ENCODE results near the gene EYA4. TPM values are rescaled to one million over a fixed set of nuclear protein-coding genes. Genes with fewer than 3 reads are reported as not detected.
A peak's percentile ranks its signal among the peaks of the same experiment; 100 is the strongest.

Gene EYA4
- total RNA-seq, 1 experiment from 2014 or later = 10.0 TPM

DNA sequence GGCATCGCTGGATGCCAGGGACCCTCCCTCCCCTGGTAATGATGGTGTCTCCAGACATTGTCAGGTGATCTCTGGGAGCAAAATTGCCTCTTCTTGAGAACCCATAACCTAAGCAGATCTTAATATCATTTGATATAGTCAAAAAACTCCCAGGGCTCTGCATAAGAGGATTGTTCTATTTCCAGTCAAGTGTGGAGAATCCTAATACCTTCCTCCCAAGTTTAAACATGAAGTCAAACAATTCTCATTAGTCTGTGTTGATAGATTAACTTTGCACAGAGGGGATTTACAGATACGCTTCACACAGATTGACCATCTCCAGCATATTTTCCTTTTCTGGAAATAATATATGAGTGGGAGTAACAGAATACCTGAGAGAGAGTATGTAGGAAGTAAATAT lies 10.5 kb downstream of the EYA4 start:
- intact Hi-C loops (cut with micrococcal nuclease) = no loop called here
- DNase-seq (no peak), ATAC-seq (no peak)
- Histone ChIP-seq H3K79me2 (ENCODE audit: low read length) (peaks cover 82% of the 10 kb centered on the region), H2AFZ (ENCODE audit: low read length) (no peak overlapping the region), H3K9me2 (replicated peaks; ENCODE audit: low read length) (no peaks in the 10 kb centered on the region), H3K36me3 (ENCODE audit: low read depth, low read length) (no peaks in the 10 kb centered on the region), H3K9ac (ENCODE audit: low read length) (no peak overlapping the region), H3K4me2 (ENCODE audit: low read length) (no peak overlapping the region), H3K27me3 (ENCODE audit: low read length) (no peaks in the 10 kb centered on the region), H4K20me1 (ENCODE audit: low read length) (no peaks in the 10 kb centered on the region), H3F3A (ENCODE audit: low read length, unreplicated experiment) (no peaks in the 10 kb centered on the region), H3K9me3 (ENCODE audit: low read length) (no peaks in the 10 kb centered on the region), H3K4me3 (ENCODE audit: low read length) (no peak overlapping the region), H3K4me1 (ENCODE audit: insufficient read depth, low read length) (peaks cover 58% of the 10 kb centered on the region), H3K27ac (ENCODE audit: low read length) (no peak overlapping the region)
- no TSS peak for BruUV-seq (replicated peaks)
- POLR2A ChIA-PET (ENCODE audit: unreplicated experiment) = no interaction called here
- TF ChIP-seq EZH2 (IDR thresholded peaks at IDR 0.05; ENCODE audit: low read length, unreplicated experiment) (no peak), EZH2phosphoT487 (IDR thresholded peaks at IDR 0.05; ENCODE audit: borderline replicate concordance, low read length) (no peak)
- TF ChIP-seq, protein P1, sequence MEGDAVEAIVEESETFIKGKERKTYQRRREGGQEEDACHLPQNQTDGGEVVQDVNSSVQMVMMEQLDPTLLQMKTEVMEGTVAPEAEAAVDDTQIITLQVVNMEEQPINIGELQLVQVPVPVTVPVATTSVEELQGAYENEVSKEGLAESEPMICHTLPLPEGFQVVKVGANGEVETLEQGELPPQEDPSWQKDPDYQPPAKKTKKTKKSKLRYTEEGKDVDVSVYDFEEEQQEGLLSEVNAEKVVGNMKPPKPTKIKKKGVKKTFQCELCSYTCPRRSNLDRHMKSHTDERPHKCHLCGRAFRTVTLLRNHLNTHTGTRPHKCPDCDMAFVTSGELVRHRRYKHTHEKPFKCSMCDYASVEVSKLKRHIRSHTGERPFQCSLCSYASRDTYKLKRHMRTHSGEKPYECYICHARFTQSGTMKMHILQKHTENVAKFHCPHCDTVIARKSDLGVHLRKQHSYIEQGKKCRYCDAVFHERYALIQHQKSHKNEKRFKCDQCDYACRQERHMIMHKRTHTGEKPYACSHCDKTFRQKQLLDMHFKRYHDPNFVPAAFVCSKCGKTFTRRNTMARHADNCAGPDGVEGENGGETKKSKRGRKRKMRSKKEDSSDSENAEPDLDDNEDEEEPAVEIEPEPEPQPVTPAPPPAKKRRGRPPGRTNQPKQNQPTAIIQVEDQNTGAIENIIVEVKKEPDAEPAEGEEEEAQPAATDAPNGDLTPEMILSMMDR (conservative IDR thresholded peaks at IDR 0.05; ENCODE audit: low read depth, low read length) = no peak
- CTCF ChIA-PET = no interaction called here

DNA sequence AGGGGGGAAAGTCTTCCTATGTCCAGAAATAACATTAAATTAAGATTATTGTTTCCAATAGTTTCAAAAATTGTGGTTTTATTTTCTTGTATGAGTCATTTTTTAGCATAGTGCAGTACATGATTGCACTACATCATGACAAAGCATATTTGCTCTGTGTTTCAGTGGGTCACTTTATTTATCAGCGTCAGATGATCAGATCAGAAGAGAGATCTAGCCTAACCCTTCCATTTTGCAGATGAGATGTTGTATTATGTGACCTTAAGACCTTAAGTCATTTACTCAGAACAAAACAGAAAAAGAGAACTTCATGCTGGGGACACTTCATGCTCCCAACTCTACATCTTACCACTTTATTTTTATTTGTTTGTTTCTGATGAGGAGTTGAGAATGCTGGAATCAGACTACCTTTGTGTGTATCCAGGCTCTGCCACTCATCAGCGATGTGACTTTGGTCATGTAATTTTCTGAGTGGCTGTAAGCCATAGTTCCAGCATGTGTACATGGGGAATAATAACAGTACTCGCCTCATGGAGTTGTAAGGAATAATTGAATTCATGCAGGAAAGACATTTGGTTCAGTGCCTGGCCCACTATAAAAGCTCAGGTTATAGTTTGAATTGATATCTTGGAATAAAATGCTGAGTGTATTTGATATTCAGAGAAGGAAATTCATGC lies 13.5 kb downstream of the EYA4 start:
- Histone ChIP-seq H3K79me2 (ENCODE audit: low read length) (peaks cover 77% of the 10 kb centered on the region), H3K27ac (ENCODE audit: low read length) (peak overlapping the region; percentile 79), H3K9me2 (replicated peaks; ENCODE audit: low read length) (no peaks in the 10 kb centered on the region), H3K4me1 (ENCODE audit: insufficient read depth, low read length) (peaks cover 36% of the 10 kb centered on the region), H3K27me3 (ENCODE audit: low read length) (no peaks in the 10 kb centered on the region), H3K9me3 (ENCODE audit: low read length) (no peaks in the 10 kb centered on the region), H3K9ac (ENCODE audit: low read length) (peak overlapping the region; percentile 31; the same call in 1 of the 2 replicates), H3K4me2 (ENCODE audit: low read length) (peak overlapping the region; percentile 47), H3K4me3 (ENCODE audit: low read length) (no peak overlapping the region), H2AFZ (ENCODE audit: low read length) (no peak overlapping the region), H3K36me3 (ENCODE audit: low read depth, low read length) (no peaks in the 10 kb centered on the region), H4K20me1 (ENCODE audit: low read length) (no peaks in the 10 kb centered on the region), H3F3A (ENCODE audit: low read length, unreplicated experiment) (no peaks in the 10 kb centered on the region)
- intact Hi-C loops (cut with micrococcal nuclease) = no loop called here
- POLR2A ChIA-PET (ENCODE audit: unreplicated experiment) = no interaction called here
- peak; percentile 90 for ATAC-seq
- TF ChIP-seq EZH2phosphoT487 (IDR thresholded peaks at IDR 0.05; ENCODE audit: borderline replicate concordance, low read length) (no peak), EZH2 (IDR thresholded peaks at IDR 0.05; ENCODE audit: low read length, unreplicated experiment) (no peak)
- TF ChIP-seq, protein P1 (conservative IDR thresholded peaks at IDR 0.05; ENCODE audit: low read depth, low read length) = no peak
- peak; percentile 57 for DNase-seq
- CTCF ChIA-PET = no interaction called here
- no TSS peak for BruUV-seq (replicated peaks)

DNA sequence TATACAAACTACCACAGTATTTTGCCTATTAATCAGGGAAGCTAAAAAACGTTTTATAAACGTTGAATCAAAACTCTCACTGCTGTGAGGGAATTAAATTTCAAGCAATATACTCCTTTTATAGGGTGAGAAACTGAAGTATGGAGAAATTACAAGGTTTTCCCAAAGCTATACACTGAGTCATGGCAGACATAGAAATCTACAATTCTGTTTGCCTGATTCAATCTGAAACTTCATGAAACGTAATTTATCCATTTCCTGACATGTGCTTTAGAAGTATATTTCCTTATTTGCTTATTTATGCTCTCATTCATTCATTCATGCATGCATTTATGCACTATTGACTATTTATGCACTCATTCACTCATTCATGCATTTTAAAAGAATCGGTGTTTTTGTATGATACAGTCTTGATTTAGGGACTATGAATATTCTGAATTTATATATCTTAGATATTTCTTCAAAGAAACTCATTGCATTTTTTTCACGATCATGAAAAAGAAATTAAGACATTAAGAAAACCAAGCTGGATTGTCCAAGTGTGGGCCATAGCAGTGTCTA lies 16.5 kb downstream of the EYA4 start:
- H3K4me1 ChIP-seq (ENCODE audit: insufficient read depth, low read length) = peaks cover 32% of the 10 kb centered on the region
- no peaks in the 10 kb centered on the region for H3K27me3 ChIP-seq (ENCODE audit: low read length)
- ATAC-seq = no peak
- H3K9ac ChIP-seq (ENCODE audit: low read length) = no peak overlapping the region
- no peak overlapping the region for H3K4me3 ChIP-seq (ENCODE audit: low read length)
- peaks cover 58% of the 10 kb centered on the region for H3K79me2 ChIP-seq (ENCODE audit: low read length)
- H3F3A ChIP-seq (ENCODE audit: low read length, unreplicated experiment) = no peaks in the 10 kb centered on the region
- no peaks in the 10 kb centered on the region for H4K20me1 ChIP-seq (ENCODE audit: low read length)
- BruUV-seq (replicated peaks) = no TSS peak
- H2AFZ ChIP-seq (ENCODE audit: low read length) = no peak overlapping the region
- intact Hi-C loops (cut with micrococcal nuclease) = no loop called here
- ChIA-PET POLR2A (ENCODE audit: unreplicated experiment) (interaction anchor here (0.5 kb wide), 1 partner anchor 63 kb away, joined by 21 read pairs; no protein-coding TSS in a partner anchor), CTCF (no interaction called here)
- H3K36me3 ChIP-seq (ENCODE audit: low read depth, low read length) = no peaks in the 10 kb centered on the region
- H3K9me2 ChIP-seq (replicated peaks; ENCODE audit: low read length) = no peaks in the 10 kb centered on the region
- no peak overlapping the region for H3K27ac ChIP-seq (ENCODE audit: low read length)
- no peak for DNase-seq
- TF ChIP-seq EZH2 (IDR thresholded peaks at IDR 0.05; ENCODE audit: low read length, unreplicated experiment) (no peak), EZH2phosphoT487 (IDR thresholded peaks at IDR 0.05; ENCODE audit: borderline replicate concordance, low read length) (no peak)
- TF ChIP-seq, protein P1 (conservative IDR thresholded peaks at IDR 0.05; ENCODE audit: low read depth, low read length) = no peak
- H3K4me2 ChIP-seq (ENCODE audit: low read length) = no peak overlapping the region
- H3K9me3 ChIP-seq (ENCODE audit: low read length) = no peaks in the 10 kb centered on the region

Measured in PC-3 (cell line).